GM21723 (cell line): ENCODE data around the gene TWIST2.

Source experiments
- ATAC-seq: cut with Tn5 transposase; IDR thresholded peaks from one replicate; pipeline ENCODE4 v1.9.1; 2021; ENCODE audit warnings: mild to moderate bottlenecking, moderate library complexity; ENCODE audit not compliant: unreplicated experiment

The TWIST2 gene

GRCh38 chr2:238936162-238937052 lies 88.5 kb downstream of the TWIST2 start:
- ATAC-seq, result no peak

- ATAC-seq, result no peak
These were observed 90.1 kb downstream of the TWIST2 start for GRCh38 chr2:238938003-238938400.

GRCh38 chr2:238938401-238939055 lies 90.6 kb downstream of the TWIST2 start:
- ATAC-seq, result no peak

GRCh38 chr2:238939074-238939473 lies 91.2 kb downstream of the TWIST2 start:
- no peak for ATAC-seq

GRCh38 chr2:238939521-238940403 lies 91.9 kb downstream of the TWIST2 start:
- ATAC-seq, result no peak

GRCh38 chr2:238940806-238941205 lies 92.9 kb downstream of the TWIST2 start:
- no peak for ATAC-seq

GRCh38 chr2:238941262-238941792 lies 93.4 kb downstream of the TWIST2 start:
- ATAC-seq, result no peak

- ATAC-seq, result no peak
These were observed 94.3 kb downstream of the TWIST2 start for GRCh38 chr2:238942080-238942725.

- ATAC-seq, result no peak
These were observed 94.9 kb downstream of the TWIST2 start for GRCh38 chr2:238942726-238943300.

GRCh38 chr2:238943338-238944067 lies 95.6 kb downstream of the TWIST2 start:
- no peak for ATAC-seq

GRCh38 chr2:238945433-238946150 lies 97.7 kb downstream of the TWIST2 start:
- ATAC-seq, result no peak

- ATAC-seq, result no peak
These were observed 98.7 kb downstream of the TWIST2 start for GRCh38 chr2:238946318-238947242.

- no peak for ATAC-seq
These were observed 99.4 kb downstream of the TWIST2 start for GRCh38 chr2:238947243-238947760.

- ATAC-seq, result no peak
These were observed 100.2 kb downstream of the TWIST2 start for GRCh38 chr2:238947920-238948710.

- no peak for ATAC-seq
These were observed 101.1 kb downstream of the TWIST2 start for GRCh38 chr2:238948765-238949641.
